LoVo (cell line): ENCODE measurements around the gene SORBS2.
A peak's percentile ranks its signal among the peaks of the same experiment; 100 is the strongest.

Experiments
- DNase-seq: peaks from one replicate; pipeline ENCODE4 v3.0.0-alpha.2; 2016; ENCODE audit warnings: low spot score

The SORBS2 gene

DNA sequence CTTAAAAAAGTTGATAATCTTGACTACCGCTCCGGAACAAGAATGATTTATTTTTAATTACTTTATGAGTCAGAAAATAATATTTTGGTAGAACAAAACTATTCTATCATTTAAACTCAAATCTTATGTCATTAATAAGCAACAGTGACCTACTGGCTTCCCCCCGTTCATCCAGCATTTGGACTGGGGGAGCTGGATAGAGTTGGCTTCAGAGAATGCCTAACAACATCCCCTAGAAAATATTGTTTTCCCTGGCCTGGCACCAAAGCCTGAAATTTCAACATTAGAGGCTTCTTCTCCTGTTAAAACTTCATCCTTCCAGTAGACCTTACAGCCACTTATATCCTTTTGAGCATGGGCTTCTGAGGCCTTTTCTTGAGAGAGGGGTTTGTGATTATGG is 221.0 kb downstream of the SORBS2 start:
- no peak for DNase-seq

DNA sequence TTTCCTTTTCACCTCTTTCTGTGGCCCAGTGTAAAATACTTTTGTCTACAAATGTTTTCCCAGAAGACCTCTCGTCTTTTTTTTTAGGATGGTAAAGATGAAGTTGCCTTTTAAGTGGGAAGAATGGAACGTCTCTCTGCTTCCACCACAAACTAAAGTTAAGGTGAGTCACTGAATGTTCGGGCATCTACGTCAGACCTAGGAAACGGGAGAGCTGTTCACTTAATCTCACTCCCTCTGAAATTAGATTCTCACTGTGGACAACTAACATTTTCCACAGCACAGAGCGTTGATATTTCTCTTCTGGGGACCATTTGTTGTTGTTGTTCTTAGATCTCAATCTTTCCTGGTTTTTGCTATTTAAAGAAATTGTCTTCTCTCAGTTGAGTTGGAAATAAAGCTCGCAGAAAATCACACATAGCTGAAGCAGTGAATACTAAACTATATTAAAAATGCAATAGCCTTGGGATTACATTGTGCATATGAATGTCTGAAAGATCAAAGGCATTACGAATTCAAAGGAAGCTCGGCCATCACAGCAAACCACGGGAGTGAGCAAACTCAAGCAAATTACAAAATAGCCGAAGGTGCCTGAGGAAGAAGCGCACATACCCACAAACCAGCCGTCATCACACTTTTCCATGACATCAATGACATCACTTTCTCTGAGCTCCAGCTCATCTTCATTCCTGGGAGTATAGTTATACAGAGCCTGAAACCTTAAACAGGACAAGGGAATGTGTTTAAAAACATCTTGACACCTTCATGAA is 222.7 kb downstream of the SORBS2 start:
- DNase-seq: no peak

DNA sequence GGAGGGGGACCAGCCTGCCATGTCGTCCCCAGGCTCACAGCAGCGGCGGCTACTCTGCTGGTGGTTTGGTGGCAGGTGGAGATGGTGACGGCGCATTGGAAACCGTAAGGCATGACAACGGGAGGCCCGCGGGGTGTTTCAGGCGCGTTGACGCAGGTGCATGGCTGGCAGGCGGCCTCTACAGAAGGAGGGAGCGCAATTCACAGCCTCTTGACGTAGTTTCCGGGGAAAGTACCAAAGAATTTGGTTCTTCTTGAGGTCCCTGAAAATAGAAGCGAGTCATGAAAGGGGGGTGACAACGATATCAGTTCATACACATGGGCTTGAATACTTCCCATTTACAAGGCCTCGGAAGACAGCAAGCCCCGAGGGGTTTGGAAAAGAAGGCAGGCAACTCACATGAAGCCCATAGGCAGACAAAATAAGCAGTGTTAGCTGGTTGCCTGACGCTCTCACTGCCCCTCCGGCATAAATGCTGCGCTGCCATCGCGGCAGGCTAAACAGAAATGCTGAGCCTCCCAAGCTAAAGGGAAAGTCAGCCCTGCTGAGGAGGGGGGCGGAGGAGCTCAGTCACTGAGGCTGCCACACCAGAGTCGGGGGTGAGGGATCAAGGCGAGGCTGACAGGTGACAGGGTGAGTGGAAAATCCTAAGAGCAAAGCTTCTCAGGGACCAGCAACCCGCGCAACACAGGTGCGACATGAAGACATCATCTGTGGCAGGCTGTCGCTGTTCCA is 224.4 kb downstream of the SORBS2 start:
- no peak for DNase-seq

DNA sequence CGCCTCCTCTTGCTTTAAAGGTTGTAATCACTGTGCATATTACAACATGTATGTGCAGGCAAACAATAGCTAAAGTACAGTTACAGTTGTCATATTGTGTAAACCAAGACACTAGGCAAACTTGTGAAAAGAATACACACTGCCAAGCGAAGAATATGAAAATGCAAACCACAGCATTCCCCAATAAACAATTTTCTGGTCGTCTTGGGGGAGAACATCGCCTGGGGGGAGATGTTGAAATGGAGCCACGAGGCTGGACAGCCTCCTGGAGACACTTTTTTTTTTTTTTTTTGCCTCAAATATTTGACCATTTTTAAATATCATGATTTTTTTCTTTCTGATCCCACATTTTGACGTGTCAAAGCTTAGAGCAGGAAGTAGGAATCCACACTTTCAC is 225.0 kb downstream of the SORBS2 start:
- no peak for DNase-seq

DNA sequence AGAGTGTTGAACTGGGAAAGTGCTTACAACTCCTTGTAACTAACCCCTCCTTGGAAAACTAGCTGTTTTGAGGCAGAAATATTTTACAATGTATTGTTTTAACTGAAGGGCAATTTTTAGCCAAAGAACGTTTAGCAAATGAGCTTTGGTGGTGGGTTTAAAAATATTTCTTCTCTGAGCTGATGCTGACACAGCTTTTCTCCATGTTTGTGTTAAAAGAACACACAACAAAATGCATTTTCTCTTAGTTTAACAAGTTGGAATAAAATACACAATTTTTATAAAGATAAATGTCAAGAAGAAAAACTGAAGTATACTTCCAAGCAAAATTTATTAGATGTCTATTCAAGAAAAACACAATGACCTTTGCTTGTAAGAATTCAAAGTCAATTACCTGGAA is 226.8 kb downstream of the SORBS2 start:
- no peak for DNase-seq

DNA sequence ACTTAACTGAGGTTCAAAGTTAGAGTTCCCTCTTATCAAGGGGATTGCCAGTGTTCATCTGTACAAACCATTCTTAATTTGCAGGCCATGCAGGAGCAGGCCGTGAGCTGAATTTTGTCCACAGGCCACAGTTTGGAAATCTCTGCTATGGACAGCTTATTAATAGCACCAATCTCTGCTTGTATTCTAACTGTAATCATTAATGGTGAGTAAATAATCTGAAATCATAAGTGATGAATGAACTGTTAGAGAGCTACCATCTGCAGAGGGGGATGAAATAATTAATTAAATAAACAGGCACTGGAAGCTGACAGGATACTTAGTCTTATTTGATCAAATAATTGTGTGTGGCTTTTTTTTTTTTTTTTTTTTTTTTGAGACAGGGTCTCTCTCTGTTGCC is 228.2 kb downstream of the SORBS2 start:
- no peak for DNase-seq

DNA sequence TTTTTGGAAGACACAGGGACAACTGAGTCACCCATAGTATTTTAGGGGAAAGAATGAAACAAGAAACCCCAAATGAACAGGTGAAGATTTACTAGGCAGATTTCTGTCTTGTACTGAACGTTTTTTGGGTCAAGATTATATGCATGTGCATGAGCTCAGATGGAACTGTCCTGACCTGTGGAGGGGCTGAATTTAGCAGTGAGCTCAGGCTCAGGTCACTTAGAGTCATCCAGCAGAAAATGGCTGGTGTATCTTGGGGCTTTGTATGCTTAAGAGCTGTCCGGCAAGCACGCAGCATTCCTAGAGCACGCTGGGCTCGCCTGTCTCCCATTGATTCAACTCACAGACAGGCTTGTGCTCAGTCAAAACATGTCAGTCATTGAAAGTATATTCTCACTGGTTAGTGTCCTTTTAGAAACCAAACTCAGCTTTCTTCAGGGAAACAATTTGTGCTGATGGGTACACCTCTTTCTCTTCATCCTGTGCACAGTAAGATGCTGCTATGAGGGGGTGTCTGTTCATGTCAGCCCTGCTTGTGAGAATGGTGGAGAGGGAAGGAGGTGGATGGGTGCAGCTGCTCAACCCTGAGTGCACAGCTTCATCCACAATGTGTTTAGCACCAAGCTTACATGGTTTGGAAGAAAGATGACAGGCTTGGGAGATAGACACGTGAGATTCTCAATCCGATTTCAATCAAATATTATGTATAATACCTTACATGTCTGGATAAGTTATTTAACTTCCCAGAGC is 229.2 kb downstream of the SORBS2 start:
- DNase-seq: no peak

DNA sequence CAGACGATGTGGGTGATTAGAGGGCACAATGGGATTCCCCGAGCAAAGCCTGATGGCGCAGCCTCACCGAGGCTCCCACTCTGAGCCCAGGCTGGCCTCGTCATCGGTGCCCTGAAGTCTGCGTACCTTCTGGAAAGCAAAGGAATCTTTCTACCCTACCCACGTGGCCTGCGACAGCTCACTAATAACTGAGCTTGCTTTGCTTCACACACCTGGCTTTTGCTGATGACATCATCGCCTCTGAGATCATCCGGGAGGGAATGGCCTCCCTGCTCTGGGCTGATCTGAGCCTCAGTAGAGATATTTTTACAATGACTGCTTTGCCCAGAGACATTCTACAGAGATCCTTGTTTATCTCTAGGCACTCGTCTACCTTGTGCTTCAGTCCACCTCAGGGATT is 231.3 kb downstream of the SORBS2 start:
- DNase-seq: no peak

DNA sequence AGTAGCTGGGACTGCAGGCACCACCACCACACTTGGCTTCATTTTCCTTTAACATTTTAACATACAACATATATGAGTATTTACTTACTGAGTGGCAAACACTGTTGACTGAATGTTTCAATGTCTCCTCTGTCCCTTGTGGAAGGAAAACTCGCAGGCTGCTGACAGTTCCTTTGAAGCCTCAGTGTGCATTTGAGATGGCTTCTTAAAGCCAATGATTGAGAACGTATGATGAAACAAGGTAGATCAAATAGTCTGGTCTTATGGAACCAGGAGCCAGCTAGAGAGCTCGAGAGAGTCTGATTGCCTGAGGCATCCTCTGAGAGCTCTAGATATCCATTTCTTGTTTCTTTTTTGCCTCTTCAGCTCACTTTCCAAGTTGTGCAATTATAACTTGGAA is 233.7 kb downstream of the SORBS2 start:
- DNase-seq: no peak

DNA sequence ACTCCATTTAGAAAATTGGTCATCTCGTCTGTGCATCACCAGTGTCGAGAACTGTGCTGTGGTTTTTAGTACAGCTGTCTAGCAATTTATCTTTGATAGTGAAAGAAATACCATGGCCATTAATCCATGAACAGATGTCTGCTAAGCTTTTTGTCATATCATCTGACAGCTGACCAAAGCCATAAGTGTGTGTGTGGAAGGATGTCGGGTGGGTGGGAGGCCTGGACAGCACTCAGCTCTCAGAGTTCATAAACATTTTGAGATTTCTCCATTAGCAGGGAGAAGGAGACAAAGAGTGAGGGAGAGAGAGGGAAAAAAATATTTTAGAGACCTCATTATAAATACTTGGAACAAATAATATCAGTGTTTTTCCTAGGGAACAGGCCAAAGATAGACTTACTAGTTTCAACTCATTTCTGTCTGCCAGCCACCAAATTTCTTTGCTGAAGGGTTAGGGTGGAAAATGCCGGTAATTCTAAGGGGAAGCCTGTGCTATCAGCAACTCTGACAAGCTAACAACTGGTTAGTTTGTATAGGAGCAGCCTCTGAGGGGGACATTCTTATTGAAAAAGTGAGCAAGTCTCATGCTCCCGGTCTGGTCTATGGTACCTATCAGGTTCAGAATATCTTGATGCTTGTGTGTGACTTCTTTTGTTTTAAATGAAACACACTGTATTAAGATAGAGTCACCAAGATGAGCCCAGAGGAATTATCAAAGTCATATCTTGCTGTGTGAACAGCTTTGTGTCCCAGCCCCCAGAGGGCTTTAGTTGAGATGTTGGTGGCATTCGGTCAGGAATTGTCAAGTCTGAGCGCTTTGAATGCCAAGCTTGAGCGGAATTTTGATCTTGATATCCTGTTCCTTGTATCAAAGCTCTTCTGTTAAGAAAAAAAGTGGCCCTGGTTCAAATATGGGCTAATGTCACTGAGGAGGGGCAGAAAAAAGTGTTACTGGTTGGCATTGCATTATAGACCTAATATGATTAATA is 234.7 kb downstream of the SORBS2 start:
- DNase-seq: no peak

DNA sequence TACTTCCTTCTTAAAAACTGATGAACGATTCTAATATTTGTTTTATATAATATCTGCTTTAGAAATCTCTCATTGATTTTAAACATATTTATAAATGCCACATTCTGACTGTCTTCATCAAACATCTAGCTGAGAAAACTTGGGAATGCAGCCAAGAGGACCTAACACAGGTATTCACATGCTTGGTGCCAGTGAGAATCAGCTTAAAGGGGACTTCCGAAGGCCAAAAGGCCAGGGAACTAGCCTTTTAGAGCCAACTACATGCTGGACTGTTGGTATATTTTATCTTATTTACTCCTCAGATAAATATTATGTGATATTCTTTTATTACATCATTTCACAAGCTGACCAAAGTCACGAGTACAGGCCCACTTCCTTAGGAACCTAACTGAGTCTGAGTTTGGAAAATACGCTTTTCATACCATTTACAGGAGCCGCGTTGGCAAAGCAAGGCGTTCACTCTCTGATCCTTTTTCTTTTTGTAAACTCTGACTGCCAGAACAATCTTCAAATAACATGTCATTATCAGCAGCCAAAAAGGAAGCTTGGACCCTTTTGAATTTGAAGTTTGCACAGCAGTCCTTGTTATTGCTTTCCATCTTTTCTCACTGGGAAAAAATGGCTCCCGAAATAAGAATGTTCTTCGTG is 235.6 kb downstream of the SORBS2 start:
- DNase-seq: no peak

DNA sequence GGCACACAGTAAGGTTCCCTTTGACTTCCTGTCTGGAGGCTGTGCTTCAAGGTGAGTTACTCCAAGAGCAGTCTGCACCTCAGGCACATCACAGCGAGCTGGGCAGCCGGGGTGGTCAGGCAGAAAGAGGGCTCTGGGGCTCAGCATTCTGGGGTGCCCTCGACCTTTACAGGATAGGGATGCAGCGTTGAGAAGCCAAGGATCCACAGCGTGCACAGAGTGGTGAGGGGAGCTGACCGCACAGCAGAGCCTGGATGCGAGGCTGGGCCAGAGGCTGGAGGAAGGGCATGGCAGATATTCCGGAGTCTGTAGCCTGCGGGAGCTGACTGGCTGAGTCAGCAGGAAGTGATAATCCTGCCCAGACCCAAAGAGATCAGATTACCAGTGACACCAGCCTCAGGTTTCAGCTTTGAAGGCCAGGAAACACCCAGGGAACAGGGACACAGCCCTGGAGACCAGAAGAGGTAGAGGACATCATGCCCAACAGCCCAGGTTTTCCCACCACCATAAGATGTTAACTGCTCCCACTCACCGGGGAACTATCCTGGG is 238.3 kb downstream of the SORBS2 start:
- peak; percentile 28 for DNase-seq

DNA sequence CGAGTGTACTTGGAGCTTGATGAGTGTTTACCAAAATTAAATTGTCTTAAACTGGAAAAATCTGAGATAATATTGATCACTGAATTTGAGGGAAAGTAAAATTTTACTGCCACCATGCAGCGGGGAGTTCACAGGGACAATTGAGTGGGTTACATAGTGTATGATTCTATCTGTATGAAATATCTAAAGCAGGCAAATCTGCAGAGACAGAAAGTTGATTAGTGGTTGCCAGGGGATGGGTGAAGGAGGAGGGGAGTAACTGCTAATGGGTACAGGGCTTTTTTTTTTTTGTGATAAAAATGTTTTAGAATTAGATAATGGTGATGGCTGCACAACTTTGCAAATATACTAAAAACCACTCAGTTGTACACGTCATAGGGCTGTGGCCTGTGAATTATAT is 241.3 kb downstream of the SORBS2 start:
- DNase-seq: no peak

DNA sequence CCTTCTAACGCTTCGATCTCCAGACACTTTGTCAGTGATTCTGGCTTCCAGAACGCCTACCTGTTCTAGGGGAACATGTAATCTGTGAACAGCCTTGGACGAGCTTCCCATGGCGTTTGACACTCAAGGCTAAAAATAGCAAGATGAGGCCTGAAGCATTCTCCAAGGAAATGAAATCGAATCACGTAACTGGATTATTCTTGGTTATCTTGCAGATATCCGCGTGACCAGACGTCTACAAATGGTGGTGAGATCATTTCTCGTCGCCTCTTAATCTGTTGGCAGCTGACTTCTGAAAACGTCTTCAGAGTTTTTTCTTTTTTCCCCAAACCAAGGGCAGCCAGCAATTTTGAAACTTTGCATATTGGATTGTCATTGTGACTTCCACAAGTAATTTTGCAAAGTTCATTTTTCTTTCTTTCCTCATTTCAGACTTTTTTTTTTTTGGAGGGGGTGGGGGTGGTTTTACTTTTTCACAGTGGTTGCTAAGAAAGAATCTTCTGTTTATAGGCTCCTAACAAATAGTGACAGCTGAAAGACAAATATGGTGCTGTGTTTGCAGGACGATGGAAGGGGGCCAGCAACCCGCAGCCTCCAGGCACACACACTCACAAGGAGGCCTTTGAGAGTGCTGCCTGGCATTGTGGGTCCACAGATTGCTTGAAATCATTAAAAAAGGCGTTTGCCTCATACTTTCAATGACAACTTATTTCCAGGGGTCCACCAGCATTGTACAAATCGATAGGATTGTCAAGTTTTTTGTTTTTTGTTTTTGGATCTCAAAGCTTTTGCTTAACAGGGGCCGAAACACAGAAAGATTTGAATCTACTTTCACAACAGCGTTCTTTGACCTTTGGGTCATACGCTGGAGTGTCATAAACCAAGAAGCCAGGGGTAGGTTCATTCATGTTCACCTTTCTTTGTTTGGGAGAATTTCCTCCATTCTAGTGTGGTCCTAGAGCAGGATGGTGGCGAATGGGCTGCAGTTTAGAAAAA is 244.3 kb downstream of the SORBS2 start:
- no peak for DNase-seq

DNA sequence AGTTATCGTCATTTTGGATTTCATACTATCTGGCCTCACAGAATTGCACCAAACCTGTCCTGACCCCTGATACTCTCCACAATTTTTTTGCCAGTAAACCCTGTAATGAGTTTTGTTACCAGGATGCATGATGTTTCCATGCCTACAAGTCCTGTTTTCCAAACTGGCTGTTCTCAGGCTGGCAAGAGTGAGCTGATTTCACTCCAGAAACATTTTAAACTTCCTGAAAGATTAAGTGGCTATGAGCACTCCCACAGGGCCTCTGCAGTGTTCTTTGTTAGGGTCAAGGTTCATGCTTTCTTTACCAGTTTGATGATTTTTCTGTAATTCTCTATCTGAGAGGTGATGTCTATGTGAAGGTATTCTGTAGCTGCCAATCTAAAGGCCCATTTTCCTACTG is 245.0 kb downstream of the SORBS2 start:
- DNase-seq: no peak

DNA sequence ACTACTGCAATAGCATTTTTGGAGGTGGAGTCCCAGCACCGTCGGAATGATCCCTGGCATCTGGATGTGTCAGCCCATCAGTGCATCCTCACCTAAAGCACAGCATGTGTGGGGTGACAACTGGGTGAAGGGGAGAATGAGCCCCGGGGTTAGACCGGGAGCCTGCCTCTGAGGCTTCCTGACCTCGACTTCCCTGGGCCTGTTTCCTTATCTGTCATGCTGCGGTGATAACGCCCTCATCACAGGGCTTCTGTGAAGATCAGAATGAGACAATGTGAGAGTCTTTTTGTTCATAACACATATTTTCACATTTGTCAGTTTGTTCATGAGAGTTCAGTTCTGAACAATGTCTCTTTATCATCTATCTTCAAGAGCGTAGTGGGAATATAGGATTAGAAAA is 245.6 kb downstream of the SORBS2 start:
- no peak for DNase-seq

DNA sequence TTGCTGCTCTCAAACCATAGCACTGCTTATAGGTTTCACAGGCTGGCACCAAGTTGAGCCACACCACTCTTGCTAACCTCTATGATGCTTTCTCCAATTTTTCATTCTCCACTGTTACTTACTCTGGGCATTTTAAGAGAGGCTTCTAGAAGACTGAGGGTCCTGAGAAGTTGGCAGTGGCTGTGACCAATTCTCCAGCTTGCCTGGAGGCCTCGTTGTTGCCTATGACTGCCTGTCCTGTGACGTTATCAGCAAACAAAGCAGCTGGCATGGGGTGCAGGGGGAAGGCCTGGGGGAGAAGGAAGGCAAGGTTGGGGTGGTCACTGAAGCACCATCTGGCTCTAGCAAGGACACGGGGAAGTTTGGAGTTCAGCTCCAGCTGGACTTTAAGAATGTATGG is 246.3 kb downstream of the SORBS2 start:
- DNase-seq: no peak

DNA sequence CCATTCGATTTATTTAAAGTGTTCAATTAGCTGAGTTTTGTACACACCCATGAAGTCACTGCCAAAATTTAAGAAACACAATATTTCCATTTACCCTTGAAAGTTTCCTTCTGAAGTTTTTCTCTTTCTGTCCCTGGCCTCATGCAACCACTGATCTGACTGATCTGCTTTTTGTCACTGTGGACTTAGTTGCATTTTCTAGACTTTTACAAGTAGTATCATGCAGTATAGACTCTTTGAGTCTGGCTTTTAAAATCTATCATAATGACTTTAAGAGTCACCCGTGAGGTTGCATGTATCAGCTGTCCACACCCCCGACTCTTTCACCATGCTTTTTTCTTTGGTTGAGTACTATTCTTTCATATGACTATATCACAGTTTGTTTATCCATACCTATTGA is 247.6 kb downstream of the SORBS2 start:
- DNase-seq: no peak

DNA sequence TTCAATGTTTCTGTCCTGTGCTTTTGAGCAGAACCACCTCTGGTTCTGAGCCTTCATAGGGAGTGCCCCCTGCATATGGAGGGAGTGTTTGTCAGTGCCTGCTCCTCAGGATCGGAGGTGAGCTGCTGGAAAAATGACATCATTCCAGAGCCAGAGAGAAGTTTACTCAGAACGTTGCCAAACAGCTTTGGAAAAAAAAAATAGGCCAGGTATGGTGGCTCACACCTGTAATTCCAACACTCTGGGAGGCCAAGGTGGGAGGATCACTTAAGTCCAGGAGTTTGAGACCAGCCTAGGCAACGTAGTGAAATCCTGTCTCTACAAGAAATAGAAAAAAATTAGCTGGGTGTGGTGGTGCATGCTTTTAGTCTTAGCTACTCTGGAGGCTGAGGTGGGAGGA is 249.5 kb downstream of the SORBS2 start:
- no peak for DNase-seq

DNA sequence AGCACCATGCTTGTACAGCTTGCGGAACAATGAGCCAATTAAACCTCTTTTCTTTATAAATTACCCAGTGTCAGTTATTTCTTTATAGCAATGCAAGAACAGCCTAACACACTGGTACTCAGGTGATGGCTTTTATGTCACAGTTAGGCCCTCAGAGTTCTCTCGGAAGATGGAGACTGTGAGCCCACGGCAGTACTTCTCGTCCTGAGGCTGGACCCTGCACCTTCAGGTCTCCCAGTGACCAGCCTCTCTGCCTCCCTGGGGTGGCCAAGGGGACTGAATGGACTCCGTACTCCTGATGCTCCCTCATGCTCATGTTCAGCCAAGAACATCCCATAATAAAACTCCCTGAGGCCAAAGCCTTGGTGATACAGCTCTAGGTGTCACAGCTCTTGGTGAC is 251.7 kb downstream of the SORBS2 start:
- DNase-seq: no peak
